Germinal center (tissue), 1 donor: ENCODE results near the gene POLR2L.

Experiments used
- DNase-seq: peaks from one replicate; pipeline ENCODE4 v3.0.0; 2012; ENCODE audit warnings: mixed read lengths, low spot score

Gene POLR2L

DNA sequence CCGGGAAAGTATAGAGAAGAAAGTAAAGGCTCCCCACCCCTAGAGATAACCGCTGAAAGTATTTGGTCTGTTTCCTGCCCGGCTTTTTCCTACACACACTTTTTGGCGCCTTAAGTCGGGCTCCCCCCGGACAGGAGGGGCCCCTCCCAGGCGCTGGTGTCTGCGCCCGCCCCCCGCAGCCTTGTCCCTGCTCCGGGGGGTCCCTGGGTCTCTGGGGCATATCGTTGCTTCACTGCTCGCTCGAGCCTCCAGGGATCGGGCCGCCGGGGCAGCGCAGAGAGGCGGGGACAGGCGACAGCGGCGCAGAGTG lies 15.5 kb downstream of the POLR2L start:
- DNase-seq: no peak

DNA sequence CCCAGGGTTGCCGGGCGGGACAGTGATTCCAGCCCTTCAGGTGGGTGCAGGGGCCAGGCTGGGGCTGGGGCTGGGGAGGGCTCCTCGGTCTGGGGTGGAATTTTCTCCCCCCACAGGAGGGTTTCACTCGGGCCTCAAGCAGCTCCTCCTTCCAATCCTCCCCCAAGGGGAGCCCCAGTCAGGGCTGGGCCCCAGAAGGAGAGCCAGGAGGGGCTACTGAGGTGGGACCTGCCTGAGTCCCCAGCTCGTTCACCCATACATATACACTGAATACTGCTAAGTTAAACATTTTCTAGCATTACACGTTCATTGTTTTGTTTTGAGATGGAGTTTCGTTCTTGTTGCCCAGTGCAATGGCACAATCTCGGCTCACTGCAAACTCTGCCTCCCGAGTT lies 16.1 kb downstream of the POLR2L start:
- DNase-seq: no peak

DNA sequence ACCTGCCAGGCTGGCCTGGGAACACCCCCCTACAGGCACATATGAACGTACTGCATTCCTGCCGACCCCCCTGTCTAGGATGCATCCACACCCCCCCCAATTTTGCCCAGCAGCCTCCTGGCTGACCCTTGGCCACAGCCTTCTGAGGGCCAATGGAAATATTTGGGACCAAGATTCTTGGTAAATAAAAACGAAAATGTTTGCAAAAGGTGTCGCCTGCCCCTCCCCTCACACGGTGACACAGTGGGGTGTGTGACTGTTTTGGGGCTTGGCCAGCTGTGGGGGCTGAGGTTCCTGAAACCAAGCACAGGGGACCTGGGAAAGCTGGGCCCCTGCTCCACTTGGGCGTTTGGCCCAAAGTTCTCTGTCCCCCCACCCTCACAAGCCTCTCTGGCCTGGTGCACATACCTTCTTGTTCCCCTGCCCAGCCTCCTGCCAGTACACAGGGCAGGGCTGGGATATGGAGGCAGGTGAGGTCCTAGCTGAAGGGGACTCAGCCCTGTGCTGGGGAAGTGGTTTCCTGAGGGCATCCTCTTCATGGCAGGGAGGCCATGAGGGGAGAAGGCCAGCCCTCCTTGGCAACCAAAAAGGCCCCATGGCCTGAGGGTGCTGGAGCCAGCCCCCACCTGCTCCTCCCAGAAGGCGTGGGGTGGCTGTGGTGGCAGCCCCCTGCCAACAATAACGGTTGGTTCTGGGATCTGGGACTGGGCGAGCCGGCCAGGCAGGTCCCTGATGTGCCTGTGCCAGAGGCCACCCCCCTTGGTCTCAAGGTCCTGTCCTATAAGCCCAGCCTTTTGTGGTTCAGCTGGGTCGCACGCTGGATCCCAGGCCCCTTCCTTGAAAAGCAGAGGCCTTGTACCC lies 16.7 kb downstream of the POLR2L start:
- DNase-seq: no peak

DNA sequence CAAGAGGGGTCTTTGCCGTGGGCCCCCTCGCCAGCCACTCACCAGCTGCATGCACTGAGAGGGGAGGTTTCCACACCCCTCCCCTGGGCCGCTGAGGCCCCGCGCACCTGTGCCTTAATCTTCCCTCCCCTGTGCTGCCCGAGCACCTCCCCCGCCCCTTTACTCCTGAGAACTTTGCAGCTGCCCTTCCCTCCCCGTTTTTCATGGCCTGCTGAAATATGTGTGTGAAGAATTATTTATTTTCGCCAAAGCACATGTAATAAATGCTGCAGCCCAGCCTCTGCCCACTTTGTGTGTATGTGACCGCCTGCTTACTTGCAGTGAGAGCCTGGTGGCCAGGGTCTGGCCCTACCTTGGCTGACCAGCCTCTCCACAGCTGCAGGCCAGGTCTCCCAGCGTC lies 17.4 kb downstream of the POLR2L start:
- DNase-seq: no peak

DNA sequence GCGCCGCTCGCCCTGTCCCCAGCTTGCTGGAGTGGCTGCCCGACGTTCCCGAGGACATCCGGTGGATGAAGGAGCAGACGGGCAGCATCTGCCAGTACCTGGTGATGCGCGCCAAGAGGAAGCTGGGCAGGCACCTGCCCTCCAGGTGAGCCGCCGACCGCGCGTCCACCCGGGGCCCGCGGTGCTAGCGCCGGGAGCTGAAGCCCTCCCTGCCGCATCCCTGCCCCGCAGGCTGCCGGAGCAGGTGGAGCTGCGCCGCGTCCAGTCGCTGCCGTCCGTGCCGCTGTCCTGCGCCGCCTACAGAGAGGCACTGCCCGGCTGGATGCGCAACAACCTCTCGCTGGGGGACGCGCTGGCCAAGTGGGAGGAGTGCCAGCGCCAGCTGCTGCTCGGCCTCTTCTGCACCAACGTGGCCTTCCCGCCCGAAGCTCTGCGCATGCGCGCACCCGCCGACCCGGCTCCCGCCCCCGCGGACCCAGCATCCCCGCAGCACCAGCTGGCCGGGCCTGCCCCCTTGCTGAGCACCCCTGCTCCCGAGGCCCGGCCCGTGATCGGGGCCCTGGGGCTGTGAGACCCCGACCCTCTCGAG lies 17.9 kb downstream of the POLR2L start:
- no peak for DNase-seq

DNA sequence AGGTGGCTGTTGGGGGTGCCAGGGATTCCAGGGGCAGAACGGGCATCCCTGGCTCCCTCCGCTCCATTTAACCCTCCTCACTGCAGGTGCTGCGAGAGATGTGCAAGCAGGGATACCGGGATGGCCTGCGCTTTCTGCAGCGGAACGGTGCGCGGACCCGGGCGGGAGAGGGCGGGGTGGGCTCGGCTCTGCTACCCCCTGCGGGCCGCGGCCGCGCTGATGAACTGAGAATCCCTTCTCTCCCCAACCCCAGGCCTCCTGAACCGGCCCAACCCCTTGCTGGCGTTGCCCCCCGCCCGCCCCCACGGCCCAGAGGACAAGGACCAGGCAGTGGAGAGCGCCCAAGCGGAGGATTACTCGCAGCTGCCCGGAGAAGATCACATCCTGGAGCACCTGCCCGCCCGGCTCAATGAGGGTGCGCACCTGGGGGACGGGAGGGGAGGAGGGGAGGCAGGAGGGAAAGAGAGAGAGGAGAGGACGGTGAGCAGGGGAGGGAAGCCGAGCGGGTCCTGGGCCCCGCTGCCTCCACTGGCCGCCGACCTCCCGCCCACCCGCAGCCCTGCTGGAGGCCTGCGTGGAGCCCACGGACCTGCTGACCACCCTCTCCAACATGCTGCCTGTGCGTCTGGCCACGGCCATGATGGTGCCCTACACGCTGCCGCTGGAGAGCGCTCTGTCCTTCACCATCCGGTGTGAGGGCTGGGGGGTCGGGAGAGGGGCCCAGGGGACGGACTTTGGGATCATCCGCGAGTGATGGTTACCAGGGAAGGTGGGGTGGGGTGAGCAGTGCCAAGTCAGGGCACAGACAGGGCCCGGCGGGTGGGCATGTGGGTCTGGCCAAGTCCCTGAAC lies 18.7 kb downstream of the POLR2L start:
- no peak for DNase-seq

DNA sequence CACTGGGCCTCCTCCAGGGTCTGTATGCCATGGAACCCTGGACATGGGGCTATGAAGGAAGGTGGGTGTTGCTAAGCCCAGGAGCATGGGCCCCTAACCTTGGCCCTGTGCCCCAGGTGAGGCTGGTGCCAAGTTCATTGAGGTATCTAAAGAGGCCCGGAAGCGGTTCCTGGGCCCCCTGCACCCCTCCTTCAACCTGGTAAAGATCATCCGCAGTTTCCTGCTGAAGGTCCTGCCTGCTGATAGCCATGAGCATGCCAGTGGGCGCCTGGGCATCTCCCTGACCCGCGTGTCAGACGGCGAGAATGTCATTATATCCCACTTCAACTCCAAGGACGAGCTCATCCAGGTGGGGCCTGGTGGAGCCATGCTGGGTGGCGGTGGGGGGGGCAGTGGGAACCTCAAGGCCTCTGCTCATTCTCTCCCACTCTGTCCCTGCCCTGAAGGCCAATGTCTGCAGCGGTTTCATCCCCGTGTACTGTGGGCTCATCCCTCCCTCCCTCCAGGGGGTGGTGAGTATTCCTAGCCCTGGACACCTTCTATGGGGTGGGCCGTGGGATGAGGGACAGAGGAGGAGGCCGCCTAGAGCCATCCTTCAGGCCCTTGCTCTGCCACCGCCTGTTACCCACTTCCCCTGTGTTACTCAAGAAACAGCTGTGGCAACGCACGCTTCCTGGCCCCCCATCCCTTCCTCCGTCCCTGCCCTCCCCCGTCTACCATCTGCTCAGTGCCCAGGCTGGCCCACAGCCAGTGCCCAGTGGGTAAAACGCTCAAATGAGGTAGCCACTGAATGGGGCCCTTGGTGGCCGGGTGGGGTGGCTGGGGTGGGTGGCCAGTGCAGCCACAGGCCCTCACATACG lies 20.6 kb downstream of the POLR2L start:
- no peak for DNase-seq

DNA sequence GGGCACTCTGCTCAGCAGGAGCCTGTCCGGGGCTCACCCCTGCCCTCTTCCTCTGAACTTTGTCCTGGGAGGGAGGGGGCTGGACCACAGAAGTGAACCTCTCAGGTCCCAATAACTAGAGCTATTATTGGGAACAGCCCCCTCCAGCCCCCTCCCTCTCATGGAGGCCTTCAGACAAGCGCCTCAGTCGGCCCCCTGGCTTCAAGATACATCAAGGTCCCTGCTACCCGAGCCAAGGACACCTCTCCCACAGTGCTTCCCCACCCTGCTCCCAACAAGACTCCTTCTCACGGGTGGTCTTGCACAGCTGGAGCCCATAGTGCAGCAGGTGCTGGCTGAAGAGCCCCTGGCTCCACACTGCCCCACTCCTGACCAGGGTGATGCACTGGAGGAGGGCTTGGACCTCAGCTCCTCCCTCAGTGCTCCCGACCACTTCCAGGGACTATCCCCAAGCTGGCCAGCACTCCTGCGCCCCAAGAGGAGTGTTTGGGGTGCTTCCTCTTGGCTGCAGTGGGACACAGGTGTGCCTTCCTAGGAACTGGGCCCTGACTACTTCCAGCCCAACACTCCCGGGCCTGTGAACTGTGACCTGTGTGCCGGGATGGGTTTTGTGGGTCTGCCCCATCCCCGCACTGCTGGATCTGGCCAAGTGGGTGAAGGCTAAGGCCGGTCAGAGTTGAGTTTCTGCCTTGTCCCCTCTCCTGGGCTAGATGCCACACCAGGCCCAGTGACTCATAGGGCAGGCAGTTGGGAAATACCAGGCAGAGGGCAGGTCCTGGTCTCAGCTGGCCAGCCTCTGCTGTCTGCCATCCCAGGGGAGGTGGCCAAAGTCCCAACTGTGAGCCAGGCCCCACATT lies 21.4 kb downstream of the POLR2L start:
- DNase-seq: no peak

DNA sequence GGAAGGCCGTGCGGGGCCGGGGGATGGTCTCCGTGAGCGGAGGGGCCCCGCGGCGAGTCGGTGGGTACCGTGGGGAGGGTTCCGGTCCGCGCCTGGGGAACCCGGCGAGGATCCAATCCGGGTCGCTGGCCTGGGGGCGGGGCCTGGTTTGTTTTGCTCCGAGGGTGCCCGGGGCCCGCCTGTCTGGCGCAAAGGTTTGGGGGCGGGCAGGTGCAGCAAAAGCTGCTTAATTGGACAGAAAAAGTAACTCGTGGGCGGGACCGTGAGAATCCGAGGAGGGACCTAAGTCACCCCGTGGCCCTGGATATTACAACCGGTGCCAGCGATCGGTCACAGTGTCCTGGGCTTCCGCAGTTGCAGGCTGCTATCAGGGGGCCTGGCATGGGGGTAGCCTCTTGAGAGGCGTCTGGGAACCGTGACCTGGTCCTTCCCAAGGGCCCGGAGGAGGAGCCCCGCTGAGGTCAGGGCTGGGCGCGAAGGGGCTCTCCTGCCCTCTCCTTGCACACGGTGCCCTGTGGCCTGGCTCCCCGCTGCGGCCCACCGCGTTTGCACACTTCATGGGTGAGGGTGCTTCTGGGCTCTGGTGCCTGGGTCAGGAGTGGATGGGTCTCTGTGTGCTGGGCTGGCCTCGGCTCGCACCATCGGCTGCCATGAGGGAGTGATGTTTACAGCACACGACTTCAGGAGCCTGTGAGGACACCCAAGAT lies 22.2 kb downstream of the POLR2L start:
- peak; percentile 91 for DNase-seq

DNA sequence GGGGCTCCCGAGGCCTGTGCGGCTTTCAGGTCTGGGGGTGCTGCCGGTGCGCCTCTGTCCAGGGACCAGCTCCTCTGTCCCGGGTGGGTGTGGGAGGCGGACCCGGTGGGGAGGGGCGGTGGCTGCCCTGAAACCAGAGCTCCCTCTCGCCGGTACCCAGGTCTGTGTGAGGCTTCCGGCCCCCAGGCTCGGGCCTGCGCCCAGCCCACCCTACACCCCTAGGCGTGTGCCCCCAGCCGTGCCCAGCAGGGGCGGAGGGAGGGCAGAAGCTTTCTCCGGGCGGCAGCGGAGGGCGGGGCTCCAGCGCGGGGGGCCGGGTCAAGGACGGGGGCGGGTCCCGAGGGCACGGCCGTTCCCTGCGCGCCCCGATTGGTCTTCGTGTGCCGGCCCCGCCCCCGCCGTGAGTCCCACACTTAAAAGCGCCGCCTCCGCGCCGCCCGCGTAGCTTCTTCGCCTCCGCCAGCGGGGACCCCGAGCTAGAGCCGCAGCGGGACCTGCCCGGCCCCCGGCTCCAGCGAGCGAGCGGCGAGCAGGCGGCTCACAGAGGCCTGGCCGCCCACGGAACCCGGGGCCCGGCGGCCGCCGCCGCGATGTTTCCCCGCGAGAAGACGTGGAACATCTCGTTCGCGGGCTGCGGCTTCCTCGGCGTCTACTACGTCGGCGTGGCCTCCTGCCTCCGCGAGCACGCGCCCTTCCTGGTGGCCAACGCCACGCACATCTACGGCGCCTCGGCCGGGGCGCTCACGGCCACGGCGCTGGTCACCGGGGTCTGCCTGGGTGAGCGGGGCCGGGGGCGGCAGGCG lies 23.0 kb downstream of the POLR2L start:
- peak; percentile 95 for DNase-seq

DNA sequence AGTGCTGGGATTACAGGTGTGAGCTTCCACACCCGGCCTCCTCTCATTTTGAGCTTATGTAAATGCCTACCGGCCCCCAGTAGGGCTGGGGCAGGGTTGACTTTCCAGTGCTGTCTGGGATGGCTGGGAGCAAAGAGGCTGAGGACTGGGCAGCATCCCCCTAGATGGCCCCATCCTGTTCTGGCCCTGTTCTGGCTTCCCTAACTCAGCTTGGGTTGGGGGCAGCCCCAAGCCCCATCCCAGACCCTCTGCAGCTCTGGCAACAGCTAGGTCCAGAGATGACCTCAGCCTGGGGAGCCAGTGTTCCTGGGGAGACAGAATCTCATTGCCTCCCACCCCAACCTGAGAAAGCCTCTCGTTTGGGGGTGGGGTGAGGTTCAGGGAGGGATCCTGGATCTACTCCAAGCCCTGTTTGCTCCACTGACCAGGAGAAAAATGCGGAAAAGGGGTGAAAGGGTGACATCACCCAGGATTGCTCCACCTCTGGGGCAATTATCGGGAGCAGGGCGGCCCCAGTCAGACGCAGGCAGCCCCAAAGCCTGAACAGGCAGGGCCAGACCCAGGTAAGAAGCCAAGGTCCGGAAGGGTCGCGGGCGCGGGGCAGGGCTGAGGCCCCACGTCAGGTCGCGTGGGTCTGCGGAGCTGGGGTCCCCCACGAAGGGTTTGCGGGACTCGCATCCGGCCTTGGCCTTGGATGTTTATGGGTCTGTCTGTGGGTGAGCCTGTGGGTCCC lies 23.8 kb downstream of the POLR2L start, which contains the start of gene PNPLA2:
TSS of gene PNPLA2 (plus strand) at position 519 of the 733 bp plus-strand sequence. CDS start 805 bp downstream, outside the sequence.
- DNase-seq: no peak

DNA sequence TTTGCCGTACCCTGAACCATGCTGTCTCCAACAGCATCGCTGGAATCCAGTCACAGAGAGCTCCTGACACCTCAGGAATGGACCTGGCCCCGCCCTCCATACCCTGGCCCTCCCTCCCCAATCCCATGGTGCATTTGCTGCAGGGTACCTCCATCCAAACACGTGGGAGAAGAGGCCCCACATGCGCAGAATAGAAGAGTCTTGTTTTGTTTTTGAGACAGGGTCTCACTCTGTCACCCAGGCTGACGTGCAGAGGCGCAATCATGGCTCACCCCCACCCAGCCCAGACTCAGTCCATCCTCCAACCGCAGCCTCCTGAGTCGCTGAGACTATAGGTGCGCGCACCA lies 25.9 kb downstream of the POLR2L start:
- DNase-seq: no peak

DNA sequence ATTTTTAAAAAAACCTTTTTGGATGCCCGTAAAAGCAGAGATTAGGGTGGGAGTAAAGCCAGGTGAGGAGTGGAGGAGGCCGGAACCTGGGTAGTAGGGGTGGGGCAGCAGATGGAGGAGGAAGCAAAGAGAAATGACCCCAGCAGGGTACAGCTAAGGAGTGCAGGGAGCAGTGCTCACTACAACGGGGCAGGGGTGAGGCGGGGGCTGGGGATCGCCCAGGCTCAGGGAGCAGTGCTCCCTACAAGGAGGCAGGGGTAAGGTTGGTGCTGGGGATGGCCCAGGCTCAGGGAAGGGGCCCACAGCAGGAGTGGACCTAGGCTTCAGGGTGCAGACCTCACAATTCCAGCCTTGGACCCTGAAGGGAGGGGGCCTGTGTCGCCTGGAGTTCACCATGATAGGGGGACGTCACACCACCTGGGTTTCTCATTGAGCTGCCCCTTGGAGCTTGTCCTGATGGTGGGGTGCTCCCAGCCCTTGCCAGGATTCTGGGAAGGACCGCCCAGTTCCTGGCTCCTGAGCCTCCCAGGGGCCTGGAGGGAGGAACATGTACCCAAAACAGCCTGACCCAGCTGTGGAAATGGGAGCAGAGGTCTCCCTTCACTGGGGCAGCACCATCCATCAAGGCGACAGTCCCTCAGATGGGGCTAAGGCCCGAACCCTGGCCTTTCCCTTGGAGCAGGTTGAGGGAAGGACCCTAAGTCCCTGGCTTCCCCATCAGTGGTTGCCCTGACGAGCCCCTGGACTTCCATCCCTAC lies 26.5 kb downstream of the POLR2L start:
- no peak for DNase-seq

DNA sequence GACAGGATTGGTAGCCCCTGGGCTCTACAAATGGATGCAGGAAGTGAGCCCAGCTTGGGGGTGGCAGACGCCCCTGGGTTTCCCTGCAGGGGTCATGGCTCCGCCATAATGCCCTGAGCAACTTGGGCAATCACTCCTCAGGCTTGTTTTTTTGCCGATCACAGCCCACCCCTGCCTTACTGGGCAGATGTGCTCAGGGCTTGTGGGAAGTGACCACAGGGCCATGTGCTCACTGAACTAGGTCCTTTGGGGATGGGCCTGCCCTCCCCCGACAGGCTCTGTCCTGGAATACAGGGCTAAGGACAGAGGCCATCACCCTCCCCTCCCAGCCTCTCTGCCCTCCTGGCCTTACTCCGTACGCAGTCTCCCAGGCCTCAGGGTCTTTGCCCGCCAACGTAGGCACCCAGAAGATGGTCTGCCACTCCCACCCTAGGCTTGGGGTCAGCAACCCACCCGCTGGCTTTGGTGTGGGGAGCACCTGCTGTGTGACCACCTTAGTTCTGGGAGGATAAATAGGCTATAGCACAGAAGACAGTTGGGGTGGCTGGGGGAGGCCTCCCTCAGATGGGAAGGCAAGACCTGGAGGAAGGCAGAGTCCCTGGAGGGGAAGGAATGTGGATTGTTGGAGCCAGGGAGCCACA lies 28.8 kb downstream of the POLR2L start:
- no peak for DNase-seq

DNA sequence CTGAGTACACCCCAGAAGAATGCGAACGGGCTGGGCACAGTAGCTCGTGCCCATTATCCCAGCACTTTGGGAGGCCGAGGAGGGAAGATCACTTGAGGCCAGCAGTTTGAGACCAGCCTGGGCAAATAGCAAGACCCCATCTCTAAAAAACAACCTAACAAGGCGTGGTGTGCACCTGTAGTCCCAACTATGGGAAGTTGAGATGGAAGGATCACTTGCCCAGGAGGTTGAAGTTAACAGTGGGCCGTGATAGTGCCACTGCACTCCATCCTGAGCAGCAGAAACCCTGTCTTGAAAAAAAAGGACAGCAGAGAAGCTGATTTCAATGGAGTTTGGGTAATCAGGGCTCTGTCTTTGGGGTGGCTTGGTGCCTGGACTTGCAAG lies 29.3 kb downstream of the POLR2L start:
- DNase-seq: no peak

DNA sequence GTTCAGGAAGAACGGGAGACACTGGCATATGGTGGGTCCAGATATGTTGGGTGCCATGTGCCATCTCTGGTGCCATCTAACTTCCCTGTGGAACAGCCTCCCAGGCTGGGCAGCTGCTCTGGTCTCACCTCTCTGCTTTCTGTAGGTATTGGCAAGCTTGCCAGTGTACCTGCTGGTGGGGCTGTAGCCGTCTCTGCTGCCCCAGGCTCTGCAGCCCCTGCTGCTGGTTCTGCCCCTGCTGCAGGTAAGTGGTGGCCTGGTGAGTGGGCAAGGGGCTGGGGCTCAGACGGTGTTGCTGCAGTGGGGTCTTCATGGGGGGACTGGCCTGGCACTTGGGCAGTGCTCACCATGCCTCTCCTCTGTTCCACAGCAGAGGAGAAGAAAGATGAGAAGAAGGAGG lies 29.9 kb downstream of the POLR2L start:
- DNase-seq: no peak

DNA sequence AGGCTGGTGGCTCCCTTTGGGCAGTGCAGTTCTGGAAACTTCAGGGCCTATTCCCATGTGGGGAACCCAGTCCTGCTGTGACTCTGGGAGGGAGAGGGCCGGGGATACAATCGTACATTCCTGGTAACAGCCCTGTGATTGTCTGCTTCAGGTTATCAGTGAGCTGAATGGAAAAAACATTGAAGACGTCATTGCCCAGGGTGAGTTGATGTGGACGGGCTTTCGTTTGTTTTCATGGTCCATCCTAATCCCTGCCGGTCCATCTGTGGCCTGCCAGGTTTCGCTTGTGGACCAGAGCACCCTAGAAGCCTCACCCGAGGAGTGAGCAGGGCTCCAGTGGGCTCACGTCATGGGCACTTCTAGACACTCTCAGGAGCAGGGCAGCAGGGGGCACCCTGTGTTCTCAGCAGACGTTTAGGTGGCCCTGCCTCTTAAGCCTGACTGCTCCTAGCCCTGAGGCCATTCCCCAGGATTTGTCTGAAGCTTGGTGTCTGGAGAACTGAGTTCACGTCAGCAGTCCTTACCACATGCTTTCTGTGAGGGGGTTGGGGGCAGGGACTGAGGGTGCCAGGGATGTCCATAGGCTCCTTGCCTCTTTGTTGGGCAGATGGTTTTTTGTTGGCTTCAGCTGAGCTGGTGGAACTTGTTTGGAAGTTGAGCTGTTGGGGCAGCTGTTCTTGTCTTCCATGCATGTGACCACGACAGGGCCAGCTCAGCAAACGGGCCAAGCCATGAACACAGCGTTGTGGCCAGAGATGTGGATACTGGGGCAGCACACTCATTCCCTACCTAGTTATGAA lies 30.7 kb downstream of the POLR2L start:
- DNase-seq: no peak
